Loucy (cell line): ENCODE results near the gene SLC44A2.

Experiments used
- H2AFZ ChIP-seq: fragments of 200-600 bp; sonication (generic); 2 replicates; pipeline ENCODE4 v1.6.0; 2016; ENCODE audit warnings: antibody characterized with exemption, mild to moderate bottlenecking, low read length, moderate library complexity
- H3F3A ChIP-seq: fragments of 200-600 bp; 2 replicates; pipeline ENCODE4 v1.6.0; 2016; ENCODE audit warnings: antibody characterized with exemption, low read depth, mild to moderate bottlenecking
- H3K27me3 ChIP-seq: fragments of 200-600 bp; sonication (generic); 2 replicates; pipeline ENCODE4 v1.6.1; 2014; ENCODE audit warnings: low read length, mild to moderate bottlenecking; ENCODE audit not compliant: insufficient read depth, poor library complexity, severe bottlenecking
- H3K36me3 ChIP-seq: fragments of 200-600 bp; sonication (generic); 2 replicates; pipeline ENCODE4 v1.6.1; 2016; ENCODE audit warnings: low read length; ENCODE audit not compliant: insufficient read depth
- H3K4me1 ChIP-seq: fragments of 200-600 bp; sonication (generic); 2 replicates; pipeline ENCODE4 v1.5.1; 2014; ENCODE audit warnings: low read length, mild to moderate bottlenecking; ENCODE audit not compliant: insufficient read depth, poor library complexity, severe bottlenecking
- H3K4me2 ChIP-seq: fragments of 200-600 bp; sonication (generic); 2 replicates; pipeline ENCODE4 v1.6.0; 2014; ENCODE audit warnings: antibody characterized with exemption, low read length, low read depth, mild to moderate bottlenecking; ENCODE audit not compliant: poor library complexity, severe bottlenecking
- H3K4me3 ChIP-seq: fragments of 200-600 bp; sonication (generic); 2 replicates; pipeline ENCODE4 v1.5.1; 2014; ENCODE audit warnings: low read length, mild to moderate bottlenecking, mixed read lengths; ENCODE audit not compliant: poor library complexity, severe bottlenecking
- H3K79me2 ChIP-seq: fragments of 200-600 bp; sonication (generic); 2 replicates; pipeline ENCODE4 v1.6.1; 2014; ENCODE audit warnings: low read length; ENCODE audit not compliant: insufficient read depth
- H3K9ac ChIP-seq: fragments of 200-600 bp; sonication (generic); 2 replicates; pipeline ENCODE4 v1.6.0; 2014; ENCODE audit warnings: mild to moderate bottlenecking, low read depth, low read length, moderate library complexity; ENCODE audit not compliant: poor library complexity, severe bottlenecking
- H3K9me2 ChIP-seq: fragments of 200-600 bp; sonication (generic); replicated peaks from 2 replicates; pipeline ENCODE4 v1.6.1; 2016; ENCODE audit warnings: low read depth, low read length, mixed read lengths
- H3K9me3 ChIP-seq: fragments of 200-600 bp; sonication (generic); 2 replicates; pipeline ENCODE4 v1.6.1; 2014; ENCODE audit warnings: mild to moderate bottlenecking, antibody characterized with exemption, low read length, low read depth; ENCODE audit not compliant: insufficient read depth
- H4K20me1 ChIP-seq: fragments of 200-600 bp; sonication (generic); 2 replicates; pipeline ENCODE4 v1.6.0; 2014; ENCODE audit warnings: antibody characterized with exemption, low read length, mild to moderate bottlenecking; ENCODE audit not compliant: insufficient read depth, poor library complexity, severe bottlenecking
- EZH2phosphoT487 ChIP-seq: fragments of 200-600 bp; IDR thresholded peaks from 2 replicates; pipeline ENCODE4 v1.6.1; 2018; ENCODE audit warnings: antibody characterized with exemption, mild to moderate bottlenecking, moderate library complexity, borderline replicate concordance
- TF ChIP-seq, protein P1 (sequence below): fragments of 200-600 bp; sonication (generic); conservative IDR thresholded peaks from 2 replicates; pipeline ENCODE4 v1.5.1; 2014; ENCODE audit warnings: mild to moderate bottlenecking, antibody characterized with exemption, low read length

Gene SLC44A2

DNA sequence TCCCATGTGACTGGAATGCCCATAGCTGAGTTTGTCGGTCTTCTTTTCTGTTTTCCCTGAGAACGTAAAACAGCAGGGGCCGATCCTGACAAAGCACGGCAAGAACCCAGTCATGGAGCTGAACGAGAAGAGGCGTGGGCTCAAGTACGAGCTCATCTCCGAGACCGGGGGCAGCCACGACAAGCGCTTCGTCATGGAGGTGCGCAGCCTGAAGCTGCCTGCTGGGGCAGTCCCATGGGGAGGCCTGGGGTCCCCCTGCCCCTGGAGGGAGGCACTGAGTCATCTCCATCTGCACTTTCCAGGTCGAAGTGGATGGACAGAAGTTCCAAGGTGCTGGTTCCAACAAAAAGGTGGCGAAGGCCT, 57.7 kb downstream of the SLC44A2 start:
- peaks cover 48% of the 10 kb centered on the region for H4K20me1 ChIP-seq
- peaks cover 22% of the 10 kb centered on the region; the same call in 1 of the 2 replicates for H3K79me2 ChIP-seq
- H3K36me3 ChIP-seq: peaks cover 99% of the 10 kb centered on the region
- no peak overlapping the region for H3K4me3 ChIP-seq
- H3K9ac ChIP-seq: no peak overlapping the region
- H3F3A ChIP-seq: no peaks in the 10 kb centered on the region
- H3K4me1 ChIP-seq: no peaks in the 10 kb centered on the region
- no peak for TF ChIP-seq EZH2phosphoT487
- TF ChIP-seq, protein P1, sequence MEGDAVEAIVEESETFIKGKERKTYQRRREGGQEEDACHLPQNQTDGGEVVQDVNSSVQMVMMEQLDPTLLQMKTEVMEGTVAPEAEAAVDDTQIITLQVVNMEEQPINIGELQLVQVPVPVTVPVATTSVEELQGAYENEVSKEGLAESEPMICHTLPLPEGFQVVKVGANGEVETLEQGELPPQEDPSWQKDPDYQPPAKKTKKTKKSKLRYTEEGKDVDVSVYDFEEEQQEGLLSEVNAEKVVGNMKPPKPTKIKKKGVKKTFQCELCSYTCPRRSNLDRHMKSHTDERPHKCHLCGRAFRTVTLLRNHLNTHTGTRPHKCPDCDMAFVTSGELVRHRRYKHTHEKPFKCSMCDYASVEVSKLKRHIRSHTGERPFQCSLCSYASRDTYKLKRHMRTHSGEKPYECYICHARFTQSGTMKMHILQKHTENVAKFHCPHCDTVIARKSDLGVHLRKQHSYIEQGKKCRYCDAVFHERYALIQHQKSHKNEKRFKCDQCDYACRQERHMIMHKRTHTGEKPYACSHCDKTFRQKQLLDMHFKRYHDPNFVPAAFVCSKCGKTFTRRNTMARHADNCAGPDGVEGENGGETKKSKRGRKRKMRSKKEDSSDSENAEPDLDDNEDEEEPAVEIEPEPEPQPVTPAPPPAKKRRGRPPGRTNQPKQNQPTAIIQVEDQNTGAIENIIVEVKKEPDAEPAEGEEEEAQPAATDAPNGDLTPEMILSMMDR: no peak
- H3K4me2 ChIP-seq: no peak overlapping the region
- H3K9me3 ChIP-seq: no peaks in the 10 kb centered on the region
- H3K27me3 ChIP-seq: no peaks in the 10 kb centered on the region
- no peak overlapping the region for H2AFZ ChIP-seq
- no peaks in the 10 kb centered on the region for H3K9me2 ChIP-seq

DNA sequence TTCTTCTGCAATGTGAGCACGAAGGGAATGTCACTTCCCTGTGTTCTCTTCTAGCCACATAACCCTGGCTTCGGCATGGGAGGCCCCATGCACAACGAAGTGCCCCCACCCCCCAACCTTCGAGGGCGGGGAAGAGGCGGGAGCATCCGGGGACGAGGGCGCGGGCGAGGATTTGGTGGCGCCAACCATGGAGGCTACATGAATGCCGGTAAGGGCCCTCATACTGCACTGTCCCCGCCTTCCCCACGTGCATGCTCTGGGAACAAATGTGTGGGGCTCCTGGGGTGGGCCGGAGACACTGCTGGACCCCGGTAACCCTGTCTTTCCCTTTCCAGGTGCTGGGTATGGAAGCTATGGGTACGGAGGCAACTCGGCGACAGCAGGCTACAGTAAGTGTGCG, 58.2 kb downstream of the SLC44A2 start:
- Histone ChIP-seq H3K27me3 (no peaks in the 10 kb centered on the region), H3K4me3 (no peak overlapping the region), H3K36me3 (peaks cover 99% of the 10 kb centered on the region; the same call in 1 of the 2 replicates), H4K20me1 (peaks cover 44% of the 10 kb centered on the region), H3K9me2 (no peaks in the 10 kb centered on the region), H3K9ac (no peak overlapping the region), H3K4me2 (no peak overlapping the region), H3F3A (no peaks in the 10 kb centered on the region), H3K9me3 (no peaks in the 10 kb centered on the region), H3K4me1 (no peaks in the 10 kb centered on the region), H3K79me2 (peaks cover 21% of the 10 kb centered on the region; the same call in 1 of the 2 replicates), H2AFZ (no peak overlapping the region)
- TF ChIP-seq, protein P1: no peak
- no peak for TF ChIP-seq EZH2phosphoT487

DNA sequence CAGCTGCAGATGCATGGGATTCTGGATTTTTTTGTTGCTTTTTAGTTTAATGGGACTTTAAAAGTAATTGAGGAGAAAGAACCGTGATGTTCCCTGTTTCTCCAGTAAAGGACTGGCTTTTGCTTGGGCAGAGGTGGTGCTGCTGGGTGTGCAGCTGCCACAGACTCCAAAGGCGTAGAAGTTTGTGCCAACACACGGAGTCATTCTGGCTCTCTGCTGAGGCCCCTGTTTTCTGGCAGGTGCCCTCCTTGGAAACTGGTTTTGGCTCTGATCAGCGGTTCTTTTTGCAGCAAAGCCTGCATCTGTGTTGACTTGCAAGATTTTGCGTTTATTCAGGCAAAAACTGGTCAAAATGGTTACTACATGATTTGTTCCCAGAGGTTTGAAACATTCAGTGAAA, 59.9 kb downstream of the SLC44A2 start:
- H3K79me2 ChIP-seq: peaks cover 12% of the 10 kb centered on the region; the same call in 1 of the 2 replicates

More for the DNA sequence above, 59.9 kb downstream of the SLC44A2 start:
- H3F3A ChIP-seq: no peaks in the 10 kb centered on the region
- no peak overlapping the region for H3K4me3 ChIP-seq
- no peaks in the 10 kb centered on the region for H3K9me3 ChIP-seq
- no peak overlapping the region for H3K9ac ChIP-seq
- no peaks in the 10 kb centered on the region for H3K27me3 ChIP-seq
- H3K4me1 ChIP-seq: no peaks in the 10 kb centered on the region
- peaks cover 99% of the 10 kb centered on the region; the same call in 1 of the 2 replicates for H3K36me3 ChIP-seq
- H3K9me2 ChIP-seq: no peaks in the 10 kb centered on the region
- H3K4me2 ChIP-seq: no peak overlapping the region
- peaks cover 36% of the 10 kb centered on the region for H4K20me1 ChIP-seq
- no peak for TF ChIP-seq EZH2phosphoT487
- TF ChIP-seq, protein P1: no peak
- no peak overlapping the region for H2AFZ ChIP-seq
